Activated CD4-positive, CD25-positive, alpha-beta regulatory T cell treated with anti-CD3 and anti-CD28 coated beads, Interleukin-2, amount 50 U/mL, for 72 hours (primary cell): ENCODE data around the gene JAML.

Experiments
- DNase-seq: peaks from one replicate; pipeline ENCODE4 v3.0.0; 2021

Gene JAML

GRCh38 chr11:118224511-118225188, at the start of gene JAML:
Gene JAML (minus strand): TSS chr11:118225011. CDS start chr11:118214866, 10,145 bp downstream.
- DNase-seq, result peak; percentile 58

- DNase-seq, result no peak
Observed at GRCh38 chr11:118274186-118274585, 49.4 kb upstream of the JAML start.

- no peak for DNase-seq
Observed at GRCh38 chr11:118272001-118272400, 47.2 kb upstream of the JAML start.

- DNase-seq, result no peak
Observed at GRCh38 chr11:118267486-118267885, 42.7 kb upstream of the JAML start.

GRCh38 chr11:118265954-118266353, 41.1 kb upstream of the JAML start:
- DNase-seq, result no peak

- no peak for DNase-seq
Observed at GRCh38 chr11:118264569-118265465, 40.0 kb upstream of the JAML start.

GRCh38 chr11:118263695-118264568, 39.1 kb upstream of the JAML start, which contains the start of gene MPZL2:
Gene MPZL2 (minus strand): TSS chr11:118264297. CDS start chr11:118264153, 144 bp downstream.
- DNase-seq, result no peak

- DNase-seq, result no peak
Observed at GRCh38 chr11:118263112-118263511, 38.3 kb upstream of the JAML start.

- DNase-seq, result no peak
Observed at GRCh38 chr11:118260353-118260752, 35.5 kb upstream of the JAML start.

GRCh38 chr11:118259138-118259537, 34.3 kb upstream of the JAML start:
- no peak for DNase-seq

GRCh38 chr11:118258410-118258809, 33.6 kb upstream of the JAML start:
- DNase-seq, result no peak

- no peak for DNase-seq
Observed at GRCh38 chr11:118252688-118253087, 27.9 kb upstream of the JAML start.

GRCh38 chr11:118251858-118252652, 27.2 kb upstream of the JAML start, which contains the start of gene MPZL3:
Gene MPZL3 (minus strand): TSS chr11:118252365. CDS start chr11:118252294, 71 bp downstream.
- peak; percentile 75 for DNase-seq

GRCh38 chr11:118247041-118247440, 22.2 kb upstream of the JAML start:
- DNase-seq, result no peak

GRCh38 chr11:118245936-118246562, 21.2 kb upstream of the JAML start:
- no peak for DNase-seq

GRCh38 chr11:118243993-118244762, 19.4 kb upstream of the JAML start:
- DNase-seq, result no peak

- no peak for DNase-seq
Observed at GRCh38 chr11:118243161-118243560, 18.4 kb upstream of the JAML start.

- DNase-seq, result no peak
Observed at GRCh38 chr11:118241764-118242098, 16.9 kb upstream of the JAML start.

- DNase-seq, result no peak
Observed at GRCh38 chr11:118240999-118241763, 16.4 kb upstream of the JAML start.
